DND-41 (cell line): ENCODE measurements around the gene FBLIM1.

Source experiments
- ATAC-seq: fragments of 200-7000 bp; cut with Tn5 transposase; 3 replicates; pipeline ENCODE4 v1.9.1; 2021; ENCODE audit warnings: low read depth; ENCODE audit not compliant: insufficient read depth
- DNase-seq: peaks from one replicate; pipeline ENCODE4 v3.0.0-alpha.2; 2020
- H2AFZ ChIP-seq: 2 replicates; pipeline ENCODE4 v1.6.0; 2012; ENCODE audit warnings: low read depth, low read length
- H3K27ac ChIP-seq: 2 replicates; pipeline ENCODE4 v1.5.1; 2012; ENCODE audit warnings: low read length, inconsistent platforms
- H3K27me3 ChIP-seq: fragments of 200-600 bp; sonication (generic); 2 replicates; pipeline ENCODE4 v1.6.0; 2012; ENCODE audit warnings: low read length, mild to moderate bottlenecking, inconsistent platforms; ENCODE audit not compliant: insufficient read depth, poor library complexity
- H3K36me3 ChIP-seq: 2 replicates; pipeline ENCODE4 v1.5.1; 2012; ENCODE audit warnings: low read length, inconsistent platforms; ENCODE audit not compliant: insufficient read depth
- H3K4me1 ChIP-seq: 2 replicates; pipeline ENCODE4 v1.5.1; 2012; ENCODE audit warnings: mild to moderate bottlenecking, low read length; ENCODE audit not compliant: insufficient read depth
- H3K4me2 ChIP-seq: 2 replicates; pipeline ENCODE4 v1.6.0; 2012; ENCODE audit warnings: mild to moderate bottlenecking, moderate library complexity, low read length, inconsistent platforms; ENCODE audit not compliant: insufficient read depth
- H3K4me3 ChIP-seq, 2 experiments: fragments of 200-600 bp in 1 of 2; shearing (Covaris generic) in 1 of 2; 2 replicates each; pipeline ENCODE4 v1.5.1; 2012 to 2016; ENCODE audit warnings: inconsistent platforms in 2 of 2, low read length in 2 of 2, mild to moderate bottlenecking in 2 of 2, low read depth in 1 of 2, moderate library complexity in 1 of 2
- H3K79me2 ChIP-seq: 2 replicates; pipeline ENCODE4 v1.6.0; 2012; ENCODE audit warnings: low read length, inconsistent platforms; ENCODE audit not compliant: insufficient read depth
- H3K9ac ChIP-seq: 2 replicates; pipeline ENCODE4 v1.6.0; 2012; ENCODE audit warnings: low read depth, mild to moderate bottlenecking, inconsistent platforms, low read length, moderate library complexity
- H3K9me3 ChIP-seq: 2 replicates; pipeline ENCODE4 v1.5.1; 2012; ENCODE audit warnings: low read length, moderate library complexity, mild to moderate bottlenecking, inconsistent platforms; ENCODE audit not compliant: insufficient read depth, severe bottlenecking
- H4K20me1 ChIP-seq: 2 replicates; pipeline ENCODE4 v1.6.0; 2012; ENCODE audit warnings: low read length; ENCODE audit not compliant: insufficient read depth
- CTCF ChIP-seq: IDR thresholded peaks from 2 replicates; pipeline ENCODE4 v1.5.1; 2012; ENCODE audit warnings: borderline replicate concordance, low read length, moderate library complexity, mild to moderate bottlenecking; ENCODE audit not compliant: poor library complexity, severe bottlenecking; ENCODE audit errors: extremely low read depth
- EZH2 ChIP-seq: IDR thresholded peaks from 3 replicates; pipeline ENCODE4 v1.6.1; 2012; ENCODE audit warnings: borderline replicate concordance, low read depth, mild to moderate bottlenecking, moderate library complexity, low read length, inconsistent platforms; ENCODE audit not compliant: severe bottlenecking

The FBLIM1 gene

GRCh38 chr1:15733726-15734226 lies 24.8 kb upstream of the FBLIM1 start:
- H3K79me2 ChIP-seq, result no peaks in the 10 kb centered on the region
- no peak overlapping the region for H3K4me2 ChIP-seq
- H3K9me3 ChIP-seq, result no peaks in the 10 kb centered on the region
- H3K9ac ChIP-seq, result no peak overlapping the region
- no peaks in the 10 kb centered on the region for H3K27me3 ChIP-seq
- H3K4me3 ChIP-seq, result no peak overlapping the region
- TF ChIP-seq CTCF, result no peak
- no peak for TF ChIP-seq EZH2
- no peak for ATAC-seq
- no peak overlapping the region for H2AFZ ChIP-seq
- H4K20me1 ChIP-seq, result no peaks in the 10 kb centered on the region
- peaks cover 59% of the 10 kb centered on the region for H3K36me3 ChIP-seq
- DNase-seq, result no peak
- no peaks in the 10 kb centered on the region for H3K4me1 ChIP-seq
- no peak overlapping the region for H3K27ac ChIP-seq

DNA sequence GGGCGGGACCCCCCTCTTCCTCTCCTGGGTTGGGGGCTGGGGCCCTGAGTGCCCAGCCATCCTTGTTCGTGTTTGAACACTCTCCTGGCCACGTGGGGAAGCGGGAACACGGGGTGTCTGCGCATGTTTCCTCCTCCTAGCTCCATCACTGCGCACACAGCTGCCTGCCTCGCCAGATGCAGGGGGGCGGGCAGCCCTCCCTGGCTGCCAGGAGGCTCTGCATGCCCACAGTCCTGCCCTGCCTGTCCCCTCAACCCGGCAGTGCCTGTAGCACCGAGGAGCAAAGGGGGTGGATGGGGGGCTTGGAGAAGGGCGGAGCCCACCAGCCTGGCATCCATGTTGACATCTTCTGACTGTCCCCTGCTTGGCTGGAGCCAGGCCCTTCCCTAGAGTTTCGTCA lies 24.3 kb upstream of the FBLIM1 start:
- Histone ChIP-seq H3K4me2 (no peak overlapping the region), H2AFZ (no peak overlapping the region), H4K20me1 (no peaks in the 10 kb centered on the region), H3K4me3 (no peak overlapping the region), H3K36me3 (peaks cover 54% of the 10 kb centered on the region), H3K27me3 (no peaks in the 10 kb centered on the region), H3K79me2 (no peaks in the 10 kb centered on the region), H3K4me1 (no peaks in the 10 kb centered on the region), H3K27ac (no peak overlapping the region), H3K9ac (no peak overlapping the region), H3K9me3 (no peaks in the 10 kb centered on the region)
- DNase-seq, result no peak
- TF ChIP-seq EZH2, result no peak
- no peak for ATAC-seq

- Histone ChIP-seq H3K79me2 (no peaks in the 10 kb centered on the region), H3K9me3 (no peaks in the 10 kb centered on the region), H4K20me1 (no peaks in the 10 kb centered on the region), H3K4me1 (no peaks in the 10 kb centered on the region), H3K9ac (no peak overlapping the region), H2AFZ (no peak overlapping the region), H3K27ac (no peak overlapping the region), H3K4me3 (no peak overlapping the region), H3K27me3 (no peaks in the 10 kb centered on the region), H3K36me3 (peaks cover 48% of the 10 kb centered on the region), H3K4me2 (no peak overlapping the region)
- ATAC-seq (no peak), DNase-seq (no peak)
- TF ChIP-seq EZH2 (no peak), CTCF (no peak)
Observed at GRCh38 chr1:15734901-15735300, 23.7 kb upstream of the FBLIM1 start.

GRCh38 chr1:15735304-15736037 lies 23.1 kb upstream of the FBLIM1 start:
- no peak overlapping the region for H3K27ac ChIP-seq

More at GRCh38 chr1:15735304-15736037, 23.1 kb upstream of the FBLIM1 start:
- no peaks in the 10 kb centered on the region for H3K79me2 ChIP-seq
- no peaks in the 10 kb centered on the region for H3K4me1 ChIP-seq
- H3K36me3 ChIP-seq, result peaks cover 44% of the 10 kb centered on the region
- H3K4me3 ChIP-seq, result no peak overlapping the region
- H4K20me1 ChIP-seq, result no peaks in the 10 kb centered on the region
- no peak overlapping the region for H3K4me2 ChIP-seq
- no peak for TF ChIP-seq CTCF
- H3K27me3 ChIP-seq, result no peaks in the 10 kb centered on the region
- DNase-seq, result no peak
- no peak for ATAC-seq
- H3K9ac ChIP-seq, result no peak overlapping the region
- no peaks in the 10 kb centered on the region for H3K9me3 ChIP-seq
- no peak overlapping the region for H2AFZ ChIP-seq
